GM19025 (cell line): ENCODE data around the gene DNAH3.
"Not testable (repeated sequence)": the region's sequence is repeated elsewhere in the genome, so short reads cannot be mapped to it uniquely, and the experiment has no call there.

Experiments
- ATAC-seq: cut with Tn5 transposase; IDR thresholded peaks from one replicate; pipeline ENCODE4 v1.9.1; 2021; ENCODE audit warnings: mild to moderate bottlenecking, low read depth, moderate library complexity; ENCODE audit not compliant: unreplicated experiment

DNAH3 gene

DNA sequence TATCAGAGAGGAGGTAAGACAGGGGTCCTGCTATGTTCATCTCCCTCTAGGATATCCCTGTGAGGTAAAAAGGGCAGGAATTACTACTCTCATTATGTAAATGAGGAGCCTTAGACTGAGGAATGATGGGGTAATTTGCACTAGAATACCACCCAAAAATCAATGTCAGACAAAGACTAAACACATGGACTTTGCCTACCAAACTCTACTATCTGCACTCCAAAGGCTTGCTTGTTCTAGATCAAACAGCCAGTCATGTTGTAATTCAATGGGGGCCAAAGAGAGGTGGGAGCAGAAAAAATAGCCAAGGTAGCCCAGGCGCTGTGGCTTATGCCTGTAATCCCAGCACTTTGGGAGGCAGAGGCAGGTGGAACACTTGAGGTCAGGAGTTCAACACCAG is 129.3 kb downstream of the DNAH3 start:
- ATAC-seq, result no peak

DNA sequence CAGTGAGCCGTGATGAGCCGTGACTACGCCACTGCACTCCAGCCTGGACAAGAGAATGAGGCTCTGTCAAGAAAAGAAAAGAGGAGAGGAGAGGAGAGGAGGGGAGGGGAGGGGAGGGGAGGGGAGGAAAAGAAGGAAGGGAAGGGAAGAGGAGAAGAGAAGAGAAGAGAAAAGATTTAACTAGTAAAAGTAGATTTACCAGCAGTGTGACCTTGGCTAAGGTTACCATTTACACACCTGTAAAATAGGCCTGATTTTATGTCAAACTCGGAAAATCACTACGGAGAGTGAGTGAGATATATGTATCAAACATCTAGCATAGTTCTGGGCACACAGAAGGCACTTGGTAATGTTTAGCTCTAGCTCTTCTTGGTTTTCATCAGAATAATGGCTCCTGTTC is 140.8 kb downstream of the DNAH3 start:
- no peak for ATAC-seq

DNA sequence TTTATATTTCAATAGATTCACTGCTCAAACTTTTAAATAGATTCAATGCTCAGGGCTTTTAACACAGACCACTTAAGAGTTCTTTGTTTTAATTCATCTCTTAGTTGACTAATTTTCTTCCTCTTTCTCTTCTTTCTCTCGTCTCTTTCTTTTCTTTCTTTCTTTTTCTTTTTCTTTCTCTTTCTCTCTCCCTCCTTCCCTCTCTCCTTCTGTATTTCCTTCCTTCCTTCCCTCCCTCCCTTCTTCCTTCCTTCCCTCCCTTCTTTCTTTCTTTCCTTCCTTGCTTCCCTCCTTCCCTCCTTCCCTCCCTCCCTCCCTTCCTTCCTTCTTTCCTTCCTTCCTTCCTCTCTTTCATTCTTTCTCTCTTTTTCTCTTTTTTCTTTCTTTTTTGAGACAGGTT is 145.6 kb downstream of the DNAH3 start:
- ATAC-seq, result no peak

DNA sequence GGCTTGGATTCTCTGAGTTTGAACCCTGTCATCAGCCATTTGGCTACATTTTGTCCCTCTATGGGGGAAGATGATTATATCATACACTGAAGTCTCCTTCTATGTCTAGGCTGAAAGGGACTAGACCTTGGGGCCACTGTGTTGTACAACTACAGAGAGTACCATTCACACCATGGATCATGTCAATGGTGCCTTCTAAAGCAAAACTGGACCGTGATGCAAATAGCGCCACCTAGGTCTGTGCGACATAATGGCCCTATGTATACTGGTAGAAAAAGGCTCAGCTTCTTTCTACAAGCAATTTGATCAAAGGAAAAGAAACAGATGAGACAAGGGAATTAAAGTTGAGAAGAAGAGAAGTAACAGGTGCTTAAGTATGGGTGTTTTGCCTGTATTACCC is 149.4 kb downstream of the DNAH3 start:
- no peak for ATAC-seq

DNA sequence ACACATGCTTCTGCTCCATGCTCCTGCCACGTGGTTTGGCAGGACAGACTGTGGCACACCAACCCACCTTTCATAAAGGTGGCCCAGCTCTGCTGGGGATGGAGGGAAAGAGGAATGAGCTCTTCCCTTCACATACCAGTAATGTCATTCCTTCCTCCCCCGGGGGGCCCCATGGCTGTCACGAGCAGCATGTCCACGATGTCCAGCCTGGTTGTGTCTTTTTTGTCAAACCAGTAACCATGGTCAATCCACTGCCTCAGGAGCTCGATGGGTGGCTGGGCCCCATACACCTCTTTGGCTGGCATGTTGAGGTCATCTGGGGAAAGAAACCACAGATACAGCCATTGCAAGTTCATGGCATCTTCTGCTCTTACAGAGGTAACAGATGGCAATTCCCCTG is 153.5 kb downstream of the DNAH3 start:
- ATAC-seq, result no peak

DNA sequence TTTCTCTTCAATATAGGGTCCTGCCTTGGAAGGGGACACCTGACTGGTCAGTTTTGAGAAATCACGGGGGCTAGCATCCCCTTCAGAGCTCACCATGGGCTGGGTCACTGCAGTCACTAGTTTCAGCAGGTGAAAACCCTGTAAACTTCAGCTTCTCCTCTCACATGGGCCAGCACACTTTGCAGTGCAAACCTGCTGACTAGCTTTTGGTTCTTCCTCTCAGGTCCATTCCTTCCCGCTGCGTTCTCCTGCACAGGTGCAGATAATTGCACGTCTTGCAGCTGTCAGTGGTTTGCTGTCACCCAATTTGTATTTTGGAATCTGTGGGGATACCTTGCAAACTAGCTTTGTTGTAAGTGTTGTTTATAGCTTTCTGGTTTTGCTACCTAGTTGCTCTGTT is 154.9 kb downstream of the DNAH3 start:
- no peak for ATAC-seq

DNA sequence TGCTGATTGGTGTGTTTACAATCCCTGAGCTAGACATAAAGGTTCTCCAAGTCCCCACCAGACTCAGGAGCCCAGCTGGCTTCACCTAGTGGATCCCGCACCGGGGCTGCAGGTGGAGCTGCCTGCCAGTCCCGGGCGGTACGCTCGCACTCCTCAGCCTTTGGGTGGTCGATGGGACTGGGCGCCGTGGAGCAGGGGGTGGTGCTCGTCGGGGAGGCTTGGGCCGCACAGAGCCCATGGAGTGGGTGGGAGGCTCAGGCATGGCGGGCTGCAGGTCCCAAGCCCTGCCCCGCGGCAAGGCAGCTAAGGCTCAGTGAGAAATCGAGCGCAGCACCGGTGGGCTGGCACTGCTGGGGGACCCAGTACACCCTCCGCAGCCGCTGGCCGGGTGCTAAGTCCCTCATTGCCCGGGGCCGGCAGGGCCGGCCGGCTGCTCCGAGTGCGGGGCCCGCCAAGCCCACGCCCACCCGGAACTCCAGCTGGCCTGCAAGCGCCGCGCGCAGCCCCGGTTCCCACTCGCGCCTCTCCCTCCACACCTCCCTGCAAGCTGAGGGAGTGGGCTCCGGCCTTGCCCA is 161.1 kb downstream of the DNAH3 start:
- not testable (repeated sequence) for ATAC-seq

DNA sequence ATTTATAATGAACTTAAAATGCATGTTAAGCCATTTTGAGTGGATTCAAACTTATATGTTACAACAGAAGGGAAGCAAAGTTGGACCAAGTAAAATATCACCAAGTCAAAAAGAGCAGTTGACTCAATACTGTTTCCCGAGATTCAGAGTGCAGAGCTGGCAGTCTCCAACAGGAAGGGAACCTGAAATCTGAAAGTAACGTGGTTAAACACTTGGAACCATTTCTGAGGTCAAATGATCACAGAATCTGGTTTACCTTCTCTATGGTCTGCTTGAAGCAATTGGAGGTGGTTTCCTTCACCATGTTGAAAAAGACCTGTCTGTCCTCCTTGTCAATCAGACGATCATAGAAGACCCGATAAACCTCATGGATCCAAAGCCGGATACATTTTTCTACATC is 163.6 kb downstream of the DNAH3 start:
- ATAC-seq, result no peak

DNA sequence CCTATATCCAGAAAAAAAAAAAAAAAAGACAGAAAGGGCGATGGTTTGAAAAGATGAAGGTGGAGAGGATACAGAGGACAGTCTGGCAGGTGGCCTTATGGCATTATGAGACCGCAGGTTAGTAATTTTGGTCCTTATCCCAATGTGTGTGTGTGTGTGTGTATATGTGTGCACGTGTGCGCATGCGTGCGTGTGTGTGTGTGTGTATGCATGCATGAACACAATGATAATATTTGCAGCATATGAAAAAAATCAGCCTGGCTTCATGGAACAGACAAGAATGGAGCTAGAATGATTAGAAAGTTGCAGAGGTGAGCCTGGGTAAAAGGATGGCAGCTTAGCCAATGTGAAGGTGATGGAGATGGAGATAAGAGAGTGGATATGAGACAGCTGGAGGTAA is 166.6 kb downstream of the DNAH3 start:
- ATAC-seq, result no peak

DNA sequence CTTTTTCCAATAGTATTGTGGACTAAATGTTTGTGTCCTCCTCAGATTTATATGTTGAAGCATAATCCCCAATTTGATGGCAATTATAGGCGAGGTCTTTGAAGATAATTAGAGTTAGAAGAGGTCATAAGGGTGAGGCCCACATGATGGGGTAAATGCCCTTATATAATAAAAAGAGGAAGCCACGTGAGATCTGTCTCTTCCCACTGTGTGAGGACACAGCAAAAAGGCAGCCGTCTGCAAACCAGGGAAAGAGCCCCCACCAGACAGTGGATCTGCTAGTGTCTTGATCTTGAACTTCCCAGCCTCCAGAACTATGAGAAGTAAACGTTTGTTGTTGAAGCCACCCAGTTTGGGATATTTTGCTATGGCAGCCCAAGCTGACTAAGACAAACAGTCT is 174.1 kb downstream of the DNAH3 start:
- ATAC-seq, result no peak

DNA sequence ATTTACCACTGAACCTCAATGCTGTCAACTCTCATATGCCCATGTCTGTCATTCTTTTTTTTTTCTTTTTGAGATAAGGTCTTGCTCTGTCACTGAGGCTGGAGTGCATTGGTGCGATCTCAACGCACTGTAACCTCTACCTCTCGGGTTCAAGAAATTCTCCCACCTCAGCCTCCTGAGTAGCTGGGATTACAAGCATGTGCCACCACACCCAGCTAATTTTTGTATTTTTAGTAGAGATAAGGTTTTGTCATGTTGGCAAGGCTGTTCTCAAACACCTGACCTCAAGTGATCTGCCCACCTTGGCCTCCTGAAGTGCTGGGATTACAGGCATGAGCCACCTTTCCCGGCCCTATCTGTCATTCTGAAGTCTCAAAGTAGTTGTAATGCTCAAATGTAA is 177.4 kb downstream of the DNAH3 start:
- not testable (repeated sequence) for ATAC-seq

DNA sequence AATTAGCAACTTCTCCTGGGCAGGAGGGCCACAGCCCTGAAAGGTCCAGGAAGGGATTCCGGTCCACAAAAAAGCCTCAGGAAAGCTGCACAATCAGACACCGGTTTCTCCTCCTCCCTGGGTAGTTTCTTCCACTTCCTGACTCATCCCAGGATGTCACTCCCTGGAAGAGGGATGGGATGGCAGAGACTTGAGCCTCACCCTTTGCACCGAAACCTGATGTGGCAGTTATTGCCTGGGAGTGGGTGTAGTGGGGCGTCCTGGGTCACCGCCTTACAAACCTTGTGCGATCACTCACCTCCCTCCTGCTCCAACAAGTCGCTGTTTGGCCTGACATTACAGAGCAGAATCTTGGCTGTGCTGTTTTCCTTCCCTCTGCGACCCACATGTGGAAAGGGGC is 179.2 kb downstream of the DNAH3 start:
- ATAC-seq, result no peak

DNA sequence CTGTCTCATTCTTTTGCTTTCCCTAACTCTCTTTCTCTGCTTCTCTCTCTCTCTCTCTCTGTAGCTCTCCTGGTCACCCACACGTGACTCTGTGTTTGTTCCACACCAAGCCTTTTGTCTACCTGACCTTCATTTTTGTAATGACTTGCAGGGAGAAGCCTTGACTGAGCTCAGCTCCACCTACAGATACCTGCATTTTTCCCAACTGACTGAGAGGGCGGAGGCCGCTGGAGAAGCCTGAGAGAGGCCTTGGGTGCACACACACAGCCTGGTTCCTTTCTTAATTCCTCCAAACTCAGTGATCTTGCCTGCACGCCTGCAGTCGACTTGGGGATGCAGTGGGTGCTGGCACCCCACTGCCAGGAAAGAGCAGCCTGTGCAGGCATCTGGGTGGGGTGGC is 181.3 kb downstream of the DNAH3 start:
- no peak for ATAC-seq

DNA sequence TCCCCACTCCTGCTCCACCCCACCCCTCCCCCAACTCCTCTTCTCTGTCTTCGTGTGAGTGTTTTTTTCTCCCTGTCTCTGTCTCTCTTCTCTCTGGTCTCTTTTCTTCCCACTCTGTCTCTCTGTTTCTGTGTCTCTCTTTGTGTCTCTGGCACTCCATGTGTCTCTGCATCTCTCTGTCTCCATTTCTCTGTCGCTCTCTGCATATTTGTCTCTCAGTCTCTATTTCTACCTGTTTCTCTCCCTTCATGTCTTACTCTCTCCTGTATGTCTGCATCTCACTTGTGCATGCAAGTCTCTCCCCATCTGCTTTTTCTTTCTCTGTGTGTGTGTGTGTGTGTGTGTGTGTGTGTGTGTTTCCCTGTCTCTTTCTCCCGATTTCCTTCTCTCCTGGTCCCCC is 181.9 kb downstream of the DNAH3 start:
- no peak for ATAC-seq

DNA sequence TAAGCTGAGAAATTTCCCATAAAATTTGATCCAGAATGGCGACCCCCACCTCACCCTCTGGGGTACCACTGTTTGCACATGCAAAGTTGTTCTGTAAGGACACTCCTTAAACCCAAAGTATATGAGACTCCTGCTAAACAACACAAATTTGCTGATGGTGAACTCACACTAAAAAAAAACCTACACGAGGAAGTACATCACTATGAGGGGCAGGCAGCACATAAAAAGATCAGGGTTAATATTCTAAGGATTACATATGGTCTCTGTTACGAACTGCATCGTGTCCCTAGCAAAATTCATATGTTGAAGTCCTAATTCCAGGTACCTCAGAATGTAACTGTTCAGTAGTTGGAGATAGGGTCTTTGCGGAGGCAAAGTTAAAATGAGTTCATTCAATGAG is 189.7 kb downstream of the DNAH3 start:
- ATAC-seq, result no peak

DNA sequence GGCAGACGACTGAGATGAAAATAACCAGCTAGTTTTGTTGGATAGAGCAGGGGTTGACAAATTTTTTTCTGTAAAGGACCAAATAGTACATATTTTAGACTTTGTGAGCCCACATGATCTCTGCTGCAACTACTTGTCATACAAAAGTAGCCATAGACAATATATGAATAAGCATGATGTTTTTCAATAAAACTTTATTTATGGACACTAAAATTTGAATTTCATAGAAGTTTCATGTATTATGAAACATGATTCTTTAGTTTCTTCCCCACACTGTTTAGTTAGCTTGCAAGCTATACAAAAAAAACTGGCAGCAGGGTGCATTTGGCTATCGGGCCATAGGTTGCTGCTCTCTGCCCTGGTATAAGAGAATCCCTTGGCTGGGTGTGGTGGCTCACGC is 193.5 kb downstream of the DNAH3 start:
- ATAC-seq, result no peak

DNA sequence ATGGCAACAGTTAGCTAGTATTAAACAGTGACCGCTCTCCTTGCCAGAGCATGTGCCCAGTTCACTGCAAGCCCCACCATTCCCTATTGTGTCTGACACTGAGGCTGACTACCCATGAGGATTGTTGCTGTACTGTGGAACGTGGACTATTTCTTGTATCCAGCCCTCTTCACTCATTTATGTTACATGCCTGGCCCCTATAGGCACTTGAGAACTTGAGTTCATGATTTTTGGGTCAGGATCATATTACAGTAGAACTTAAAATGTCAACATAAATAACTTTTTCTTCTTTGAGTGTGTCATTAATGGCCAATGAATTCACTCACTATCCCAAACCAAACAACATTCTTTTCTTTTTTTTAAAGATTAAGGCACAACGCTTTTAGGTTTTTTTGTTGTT is 194.3 kb downstream of the DNAH3 start:
- no peak for ATAC-seq

DNA sequence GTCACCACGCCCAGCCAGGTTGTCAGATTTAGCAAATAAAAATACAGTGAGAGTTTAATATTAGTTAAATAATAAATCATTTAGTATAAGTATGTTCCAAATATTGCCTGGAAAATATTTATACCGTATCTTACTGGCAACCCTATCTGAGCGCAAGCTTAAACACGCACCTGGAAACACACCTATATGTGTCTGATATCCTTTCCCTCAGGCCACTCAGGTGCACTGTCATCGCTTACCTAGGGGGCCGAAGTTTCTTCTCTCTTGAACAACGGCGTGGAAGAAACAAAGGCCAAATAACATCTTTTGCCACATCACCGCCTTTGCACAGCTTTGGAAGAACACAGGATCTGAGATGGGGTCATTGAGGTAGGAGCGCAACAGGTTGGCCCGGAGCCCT is 196.1 kb downstream of the DNAH3 start:
- no peak for ATAC-seq

DNA sequence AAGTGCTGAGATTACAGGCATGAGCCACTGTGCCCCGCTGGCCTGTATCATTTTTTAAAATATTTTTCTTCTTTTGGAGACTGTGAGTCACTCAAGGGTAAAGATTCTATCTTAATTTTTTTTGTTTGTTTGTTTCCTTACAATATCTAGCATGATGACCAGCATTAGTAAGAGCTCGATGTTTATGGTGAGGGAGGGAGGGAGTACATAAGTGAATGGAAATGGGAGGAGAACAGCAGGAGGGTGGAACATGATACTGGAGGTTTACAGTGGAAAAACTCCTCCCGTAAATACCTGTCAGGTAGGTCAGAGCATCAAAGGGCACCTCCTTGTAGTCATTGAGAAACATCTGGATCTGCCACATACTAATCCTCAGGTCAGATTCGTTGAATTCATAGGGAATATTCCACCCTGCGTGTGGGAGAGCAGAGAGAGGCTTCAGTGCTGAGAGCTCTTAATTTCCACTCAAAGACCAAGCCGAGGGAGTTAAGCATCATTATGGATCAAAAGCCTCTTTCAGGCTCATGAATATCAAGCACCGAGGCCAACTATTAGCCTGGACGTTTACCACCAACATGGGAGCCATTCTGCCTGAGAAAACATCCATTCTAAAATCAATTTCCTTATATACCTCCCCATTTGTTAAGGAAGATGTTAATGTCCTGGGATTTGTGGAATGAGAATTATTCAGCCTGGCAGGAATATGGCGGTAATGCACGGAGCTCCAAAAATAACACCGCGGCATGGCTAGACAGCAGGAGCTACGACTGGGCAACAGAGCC is 198.3 kb downstream of the DNAH3 start:
- ATAC-seq, result no peak

DNA sequence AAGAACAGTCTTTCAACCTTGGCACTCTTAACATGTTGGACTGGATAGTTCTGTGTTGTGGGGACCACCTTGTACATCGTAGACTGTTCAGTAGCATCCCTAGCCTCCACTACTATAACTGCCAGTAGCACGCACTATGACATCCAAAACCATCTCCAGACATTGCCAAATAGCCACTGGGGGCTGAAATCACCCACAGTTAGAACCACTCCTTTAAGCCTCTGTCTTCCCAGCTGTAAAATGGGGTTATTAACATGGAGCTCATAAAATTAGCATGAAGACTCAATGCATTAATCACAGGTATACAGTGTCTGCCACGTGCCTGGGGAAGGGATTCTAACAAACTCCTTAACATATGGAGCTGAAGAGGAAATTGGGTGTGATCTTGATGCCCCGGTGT is 200.4 kb downstream of the DNAH3 start:
- no peak for ATAC-seq

DNA sequence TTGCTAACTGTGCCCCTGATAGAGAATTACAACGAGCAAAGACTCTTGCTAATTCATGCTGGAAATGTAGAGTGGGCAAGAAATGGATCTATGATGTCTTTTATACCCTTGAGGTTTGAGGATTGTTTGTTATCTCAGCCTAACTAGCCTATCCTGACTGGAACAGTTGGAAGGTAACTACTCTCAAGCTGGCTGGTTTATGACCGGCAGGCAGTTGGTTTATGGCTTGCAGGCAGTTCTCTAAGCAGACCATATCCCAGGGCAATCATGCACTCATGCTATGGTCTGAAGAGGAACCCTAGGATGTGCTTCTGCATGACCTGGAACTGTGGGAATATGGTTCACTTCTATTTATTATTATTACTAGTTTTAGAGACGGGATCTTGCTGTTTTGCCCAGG is 201.0 kb downstream of the DNAH3 start:
- ATAC-seq, result no peak

DNA sequence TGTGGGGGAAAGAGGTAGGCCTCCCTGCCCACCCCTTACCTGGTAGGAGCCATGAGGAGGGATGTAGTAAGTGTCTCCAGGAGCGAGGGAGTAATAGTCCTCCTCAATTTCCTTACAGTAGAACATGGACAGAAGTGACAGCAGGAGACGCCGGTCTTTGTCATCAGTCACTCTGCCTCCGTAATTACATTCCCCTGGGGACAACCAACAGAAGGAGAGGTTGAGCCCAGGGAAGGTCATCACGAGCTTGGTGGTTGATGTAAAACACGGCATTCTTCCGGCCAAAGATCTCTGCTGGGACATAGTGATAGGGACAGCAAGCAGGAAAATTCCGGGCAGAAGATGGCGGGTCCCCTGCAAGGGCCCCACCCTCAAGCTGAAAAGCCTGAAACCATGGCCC is 202.2 kb downstream of the DNAH3 start:
- no peak for ATAC-seq
